NCI-H526 (cell line): ENCODE measurements around the gene ATAD3A.
A peak's percentile ranks its signal among the peaks of the same experiment; 100 is the strongest.
"Not testable (repeated sequence)": the region's sequence is repeated elsewhere in the genome, so short reads cannot be mapped to it uniquely, and the experiment has no call there.

Experiments
- DNase-seq, 2 experiments: peaks; one replicate each; lab custom pipeline; 2025; lab: John Stamatoyannopoulos, UW

The ATAD3A gene

DNA sequence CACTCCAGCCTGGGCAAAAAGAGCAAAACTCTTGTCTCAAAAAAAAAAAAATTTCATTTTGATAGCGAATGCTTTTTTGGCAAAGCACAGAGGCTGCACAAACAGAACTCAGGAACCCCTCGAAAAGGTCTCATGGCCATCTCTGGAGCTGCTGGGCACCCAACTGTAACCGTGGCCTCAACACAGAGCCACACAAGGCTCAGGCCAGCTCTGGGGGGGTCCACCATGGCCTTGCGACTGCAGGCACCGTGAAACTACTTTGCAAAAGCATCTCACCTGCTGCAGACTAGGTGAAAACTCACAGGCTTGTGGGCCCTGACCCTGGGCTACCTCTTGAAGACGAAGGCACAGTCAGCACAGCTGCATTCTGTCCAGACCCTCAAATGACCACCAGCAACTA is 44.5 kb downstream of the ATAD3A start:
- no peak for DNase-seq

DNA sequence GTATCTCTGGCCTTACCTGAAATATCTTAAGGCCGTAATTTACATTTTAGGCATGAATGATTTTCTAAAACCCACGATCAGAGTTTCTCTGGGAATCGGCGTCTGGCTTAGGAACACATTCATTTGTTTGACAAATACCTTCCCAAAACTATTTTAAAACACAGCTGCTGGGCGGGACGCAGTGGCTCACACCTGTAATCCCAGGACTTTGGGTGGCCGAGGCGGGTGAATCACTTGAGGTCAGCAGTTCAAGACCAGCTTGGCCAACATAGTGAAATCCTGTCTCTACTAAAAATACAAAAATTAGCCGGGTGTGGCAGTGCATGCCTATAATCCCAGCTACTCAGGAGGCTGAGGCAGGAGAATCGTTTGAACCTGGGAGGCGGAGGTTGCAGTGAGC is 45.0 kb downstream of the ATAD3A start:
- not testable (repeated sequence) for DNase-seq

DNA sequence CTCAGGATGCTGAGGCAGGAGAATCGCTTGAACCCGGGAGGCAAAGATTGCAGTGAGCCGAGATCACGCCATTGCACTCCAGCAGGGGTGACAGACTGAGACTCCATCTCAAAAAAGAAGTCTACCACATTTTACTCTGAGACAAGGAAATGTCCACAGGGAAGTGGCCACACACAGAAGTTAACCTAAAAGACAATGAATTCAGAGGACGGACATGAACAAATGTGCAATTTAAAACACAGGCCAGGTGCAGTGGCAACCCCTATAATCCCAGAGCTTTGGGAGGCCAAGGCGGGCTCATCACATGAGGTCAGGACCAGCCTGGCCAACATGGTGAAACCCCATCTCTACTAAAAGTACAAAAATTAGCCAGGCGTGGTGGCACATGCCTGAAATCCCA is 45.7 kb downstream of the ATAD3A start:
- not testable (repeated sequence) for DNase-seq

DNA sequence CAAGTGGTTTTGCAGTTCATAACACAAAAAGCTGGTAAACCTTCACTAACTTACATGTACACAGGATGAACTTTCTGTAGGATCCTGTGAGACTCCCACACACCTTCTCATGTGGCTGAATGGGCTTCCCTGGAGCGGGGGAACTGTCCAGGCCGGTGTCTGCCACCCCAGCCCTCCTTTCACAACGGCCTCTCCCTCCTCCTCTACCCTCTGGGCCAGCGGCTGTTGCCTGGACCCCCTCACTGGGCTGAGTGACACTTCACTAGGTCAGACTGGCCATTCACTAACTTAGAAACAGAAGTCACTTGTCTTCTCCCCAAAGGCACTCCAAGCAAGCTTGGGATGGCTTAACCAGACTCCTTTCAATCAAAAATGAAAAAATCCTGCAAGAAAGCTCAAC is 46.6 kb downstream of the ATAD3A start:
- no peak for DNase-seq

DNA sequence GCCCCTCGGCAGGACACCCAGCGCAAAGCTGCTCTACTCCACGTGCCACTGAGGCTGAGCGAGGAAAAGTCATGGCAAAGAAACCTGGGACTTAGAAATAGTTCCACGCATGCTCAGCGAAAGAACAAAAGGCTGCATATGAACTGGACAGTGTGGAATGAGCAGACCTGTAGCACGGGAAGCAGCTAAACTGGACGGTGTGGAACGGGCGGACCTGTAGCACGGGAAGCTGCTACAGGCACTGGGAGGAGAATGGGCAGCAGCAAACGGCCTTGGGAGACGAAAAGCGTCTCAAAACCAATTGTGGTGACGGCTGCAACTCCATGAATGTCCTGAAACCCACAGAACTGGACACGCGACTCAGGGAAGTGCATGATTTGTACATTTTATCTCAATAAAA is 47.1 kb downstream of the ATAD3A start:
- DNase-seq, result no peak

DNA sequence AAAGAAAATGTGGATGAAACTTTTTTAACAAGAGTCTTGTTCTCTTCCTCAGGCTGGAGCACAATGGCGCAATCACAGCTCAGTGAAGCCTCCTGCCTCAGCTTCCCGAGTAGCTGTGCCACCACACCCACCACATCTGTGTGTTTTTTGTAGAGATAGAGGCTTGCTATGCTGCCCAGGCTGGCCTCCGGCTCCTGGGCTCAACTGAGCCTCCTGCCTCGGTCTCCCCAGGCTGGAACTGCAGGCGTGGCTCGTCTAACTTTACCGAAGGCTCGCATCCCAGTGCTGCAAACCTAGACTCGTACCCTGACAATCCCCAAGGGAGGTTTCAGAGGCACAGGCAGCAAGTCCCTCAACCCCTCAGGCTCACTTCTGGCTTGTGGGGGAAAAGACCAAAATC is 48.2 kb downstream of the ATAD3A start:
- no peak for DNase-seq

DNA sequence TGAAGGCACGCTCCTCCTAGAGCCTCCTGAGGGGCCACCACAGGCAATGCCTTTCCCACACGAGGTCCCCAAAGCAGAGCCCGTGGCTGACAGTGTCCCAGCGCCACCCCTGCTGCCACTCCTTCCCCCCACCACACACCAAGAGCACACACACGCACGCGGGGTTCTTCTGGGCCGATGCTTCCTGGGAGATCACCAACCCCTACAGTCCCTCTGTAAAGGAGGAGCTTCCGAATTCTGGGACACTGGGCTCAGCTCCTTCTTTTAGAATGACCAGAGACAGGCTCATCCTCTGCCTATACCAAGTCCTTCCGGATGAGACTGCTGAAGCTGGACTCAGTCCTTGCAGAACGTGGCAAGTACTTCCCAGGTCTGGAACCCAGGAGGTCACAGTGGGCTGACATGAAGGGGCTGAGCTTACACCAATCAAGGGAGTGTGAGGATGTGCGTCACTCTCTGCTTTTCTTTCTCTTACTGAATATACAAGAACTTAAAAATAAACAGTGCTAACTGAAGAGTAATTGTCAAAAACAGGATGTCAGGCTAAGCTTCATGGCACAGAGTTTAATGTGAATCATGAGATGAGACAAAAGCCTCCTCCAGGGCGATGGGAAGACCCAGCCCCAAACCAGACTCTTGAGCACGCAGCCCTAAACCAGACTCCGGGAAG is 50.0 kb downstream of the ATAD3A start:
- DNase-seq, result no peak

DNA sequence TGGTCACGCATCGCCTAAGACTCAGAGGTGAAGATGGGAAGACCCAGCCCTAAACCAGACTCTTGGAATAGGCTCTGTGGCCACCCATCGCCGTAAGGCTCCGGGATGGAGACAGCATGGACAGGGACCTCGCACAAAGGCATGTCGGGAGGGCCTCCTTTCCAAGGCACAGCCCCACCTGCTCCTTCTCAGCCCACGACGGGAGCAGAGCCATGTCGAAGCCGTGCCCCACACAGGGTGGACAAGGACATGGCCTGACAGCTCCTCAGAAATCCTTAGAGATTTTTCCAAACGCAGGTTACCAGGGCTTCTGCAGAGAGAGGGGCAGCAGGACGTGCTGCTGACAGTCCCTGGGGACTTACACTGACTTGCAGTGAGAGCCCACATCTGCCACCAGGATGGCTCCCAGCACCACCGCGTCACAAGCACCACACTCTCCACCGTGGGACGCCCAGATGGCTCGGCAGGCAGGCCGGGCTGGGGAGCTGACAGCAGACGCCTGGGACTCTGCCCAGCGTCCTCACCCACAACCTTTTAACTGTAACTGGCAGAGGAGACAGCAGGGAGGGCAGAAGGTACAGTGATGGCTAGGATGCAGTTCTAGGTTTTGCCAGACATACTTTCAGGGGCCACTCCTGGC is 50.7 kb downstream of the ATAD3A start:
- DNase-seq, result no peak

DNA sequence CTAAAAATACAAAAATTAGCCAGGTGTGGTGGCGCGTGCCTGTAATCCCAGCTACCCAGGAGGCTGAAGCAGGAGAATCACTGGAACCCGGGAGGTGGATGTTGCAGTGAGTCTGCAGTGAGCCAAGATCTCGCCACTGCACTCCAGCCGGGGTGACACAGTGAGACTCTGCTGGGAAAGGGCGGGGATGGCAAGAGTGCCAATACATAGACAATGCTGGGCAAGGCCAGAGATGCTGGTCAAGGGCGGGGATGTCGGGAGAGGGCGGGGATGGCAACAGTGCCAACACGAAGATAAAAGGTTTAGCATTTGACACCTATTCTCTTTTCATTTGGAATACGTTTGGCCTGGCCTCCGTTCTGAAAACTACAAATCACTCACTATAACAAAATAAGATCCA is 51.7 kb downstream of the ATAD3A start:
- no peak for DNase-seq

DNA sequence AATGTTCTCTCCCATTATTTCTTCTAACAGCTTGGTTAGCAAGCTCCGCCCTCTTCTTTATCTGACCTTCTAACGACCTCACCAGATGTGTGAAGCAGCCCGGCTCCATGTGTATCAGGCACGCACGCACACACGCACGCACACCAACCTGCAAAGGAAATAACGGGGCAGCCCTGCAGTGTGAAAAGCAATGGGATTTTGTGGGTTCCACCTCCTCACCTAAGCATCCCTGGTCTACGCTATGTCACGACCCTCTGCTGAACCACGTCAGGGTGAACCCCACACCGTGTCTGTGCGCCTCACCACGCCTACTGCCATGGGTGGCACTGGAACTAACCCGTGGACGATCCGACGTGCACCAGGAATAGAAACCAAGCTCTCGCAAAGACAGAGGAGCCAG is 52.3 kb downstream of the ATAD3A start:
- no peak for DNase-seq

DNA sequence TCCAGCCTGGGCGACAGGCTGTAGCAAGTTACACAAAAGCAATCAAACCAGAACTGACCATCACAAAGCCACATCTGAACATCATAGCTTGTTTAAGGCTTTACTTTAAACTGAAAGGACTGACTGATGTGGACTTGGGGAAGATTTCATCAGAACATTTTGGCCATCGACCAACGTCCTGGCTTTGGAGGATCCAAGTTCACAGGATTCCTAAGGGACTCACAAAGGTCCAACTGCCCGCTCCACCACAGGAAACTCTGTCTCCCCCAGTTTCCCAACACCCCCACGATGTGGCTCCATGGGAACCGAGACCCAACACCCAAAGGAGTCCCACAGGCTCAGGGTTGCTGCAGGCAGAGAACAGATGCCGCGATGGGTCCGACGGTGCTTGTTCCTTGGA is 53.4 kb downstream of the ATAD3A start:
- DNase-seq, result no peak

DNA sequence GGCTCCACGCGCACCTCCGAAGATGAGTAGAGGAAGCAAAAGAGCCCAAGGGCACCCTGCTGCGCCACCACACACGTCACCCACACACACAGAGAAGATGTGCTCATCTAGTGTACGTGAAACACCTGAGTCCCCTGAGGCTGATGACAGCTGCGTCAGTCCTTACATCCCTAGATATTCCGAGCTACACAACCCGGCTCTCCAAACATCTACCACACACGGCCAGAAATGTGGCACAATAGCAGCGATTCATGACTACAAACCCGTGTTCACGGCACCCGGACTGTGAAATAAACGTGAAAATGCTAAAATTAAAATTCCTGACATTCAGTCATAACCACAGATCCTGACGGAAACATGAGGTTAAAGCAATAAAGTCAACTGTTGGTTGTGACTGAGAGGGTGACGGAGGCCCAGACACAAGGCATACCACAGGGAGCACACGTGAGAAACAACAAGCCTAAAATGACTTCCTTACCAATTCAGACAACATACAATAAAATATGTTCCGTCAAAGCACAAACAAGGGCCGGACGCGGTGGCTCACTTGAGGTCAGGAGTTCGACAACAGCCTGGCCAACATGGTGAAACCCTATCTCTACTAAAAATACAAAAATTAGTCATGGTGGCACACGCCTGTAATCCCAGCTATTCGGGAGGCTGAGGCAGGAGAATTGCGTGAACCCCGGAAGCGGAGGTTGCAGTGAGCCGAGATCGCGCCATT is 55.4 kb downstream of the ATAD3A start:
- DNase-seq, result no peak

DNA sequence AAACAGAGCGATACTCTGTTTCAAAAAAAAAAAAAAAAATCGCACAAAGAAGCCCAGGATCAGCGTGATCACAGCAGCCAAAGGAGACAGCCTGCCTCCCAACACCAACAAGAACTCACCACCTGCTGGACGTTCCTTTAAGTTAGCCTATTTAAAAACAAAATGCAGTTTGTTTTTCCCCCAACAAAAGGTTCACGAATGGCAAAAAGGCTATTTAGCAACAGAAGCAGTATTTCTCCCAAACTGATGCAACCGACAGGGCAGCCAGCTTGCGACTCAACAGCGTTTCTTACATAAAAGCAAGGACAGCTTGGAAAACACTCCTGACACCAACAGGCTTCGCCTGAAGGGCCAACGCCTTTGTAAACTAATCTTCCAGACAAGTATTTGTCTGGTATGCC is 55.9 kb downstream of the ATAD3A start:
- no peak for DNase-seq

DNA sequence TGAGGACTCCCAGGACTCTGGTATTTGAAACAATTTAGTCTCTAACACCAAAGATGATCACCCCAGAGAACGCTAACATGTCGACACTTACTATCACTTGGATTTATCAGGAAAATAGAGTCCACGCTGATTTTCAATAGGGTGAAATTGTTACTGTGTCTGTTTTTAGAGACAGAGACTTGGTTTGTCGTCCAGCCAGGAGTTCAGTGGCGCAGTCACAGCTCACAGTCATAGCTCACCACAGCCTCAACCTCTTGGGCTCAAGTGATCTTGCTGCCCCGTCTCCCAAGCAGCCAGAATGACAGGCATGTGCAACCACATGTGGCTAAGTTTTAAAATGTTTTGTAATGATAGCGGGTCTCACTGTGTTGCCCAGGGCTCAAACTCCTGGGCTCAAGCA is 57.4 kb downstream of the ATAD3A start:
- no peak for DNase-seq

DNA sequence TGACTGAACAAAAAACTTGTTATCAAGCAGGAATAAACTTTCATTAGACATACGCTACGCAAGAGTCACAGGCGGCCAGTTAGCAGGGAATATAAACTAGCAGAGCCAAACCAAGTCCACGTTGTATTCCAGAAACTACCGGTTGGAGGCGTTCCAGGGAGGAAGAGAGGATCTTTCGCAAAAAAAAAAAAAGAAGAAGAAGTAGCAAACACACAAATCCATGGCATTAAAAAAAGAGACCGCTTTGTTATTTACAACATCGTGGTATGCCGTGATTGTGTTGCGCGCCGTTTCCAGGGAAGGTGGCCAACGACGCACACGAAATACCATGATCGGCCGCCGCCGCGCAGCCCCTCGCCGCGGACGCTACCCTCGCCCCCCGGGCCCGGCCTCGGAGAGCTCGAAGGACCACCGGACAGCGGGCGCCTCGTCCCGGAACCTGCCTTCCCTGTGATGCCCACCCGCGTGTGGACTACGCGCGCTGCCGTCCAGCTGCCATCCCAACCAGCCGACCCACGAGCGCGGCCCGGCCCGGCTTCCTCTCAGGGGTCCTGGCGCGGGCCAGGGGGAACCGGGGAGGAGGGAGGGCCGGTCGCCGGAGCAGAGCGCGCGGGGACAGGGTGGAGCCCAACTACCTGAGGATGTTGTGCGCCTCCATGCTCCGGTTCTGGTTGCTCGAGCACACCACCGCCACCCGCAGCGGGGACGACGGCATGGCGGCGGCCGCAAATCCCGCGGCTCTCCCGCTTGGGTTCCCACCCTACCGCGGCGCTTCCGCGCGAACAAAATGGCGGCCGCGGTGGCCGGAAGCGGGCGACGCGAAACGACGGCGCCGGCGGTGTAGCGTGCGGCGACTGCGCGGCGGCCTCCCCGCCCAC is 62.1 kb downstream of the ATAD3A start:
- peak in 1 of 2 experiments; percentile 83 for DNase-seq

DNA sequence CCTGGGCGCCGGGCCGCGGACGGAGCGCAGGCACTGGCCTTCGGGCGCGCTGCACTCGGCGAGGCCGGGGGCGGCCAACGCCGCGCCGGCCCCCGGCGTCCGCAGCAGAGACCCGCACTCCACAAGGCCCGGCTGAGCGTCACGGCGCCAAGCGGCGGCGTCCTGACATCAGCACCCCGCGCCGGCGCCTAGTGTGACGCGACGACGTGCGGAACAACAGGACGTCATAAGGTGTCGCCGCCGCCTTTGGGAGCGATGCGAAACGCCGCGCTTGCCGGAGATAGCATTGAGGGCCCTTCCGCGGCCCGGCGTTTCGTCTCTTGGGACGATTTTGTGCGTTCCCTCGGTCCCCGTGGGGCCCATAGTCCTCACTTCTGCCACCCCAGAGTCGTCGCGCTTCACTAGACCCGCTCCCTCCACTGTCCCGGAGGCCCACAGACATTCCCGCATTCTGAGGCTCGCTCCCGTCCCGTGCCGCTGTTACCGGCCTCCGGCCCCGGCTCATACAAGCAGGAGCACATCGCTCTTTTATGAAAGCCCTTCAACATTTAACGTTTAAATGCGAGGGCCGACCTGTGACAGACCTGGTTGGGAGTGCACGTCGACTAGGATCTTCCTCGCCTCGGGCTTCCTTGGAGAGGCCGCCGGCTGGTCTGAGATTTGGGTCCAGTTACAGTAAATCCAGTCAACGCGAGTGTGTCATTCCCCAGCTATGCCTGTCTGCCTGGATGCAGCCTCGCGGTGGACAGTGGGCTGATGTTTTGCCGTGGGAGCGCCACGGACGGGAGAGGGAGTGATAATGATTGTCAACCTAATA is 63.0 kb downstream of the ATAD3A start, which contains the start of gene SSU72:
Gene SSU72 (minus strand): TSS at position 143 of the 817 bp plus-strand sequence. CDS start 306 bp downstream, outside the sequence.
- peak; percentile 83 to 94 for DNase-seq

DNA sequence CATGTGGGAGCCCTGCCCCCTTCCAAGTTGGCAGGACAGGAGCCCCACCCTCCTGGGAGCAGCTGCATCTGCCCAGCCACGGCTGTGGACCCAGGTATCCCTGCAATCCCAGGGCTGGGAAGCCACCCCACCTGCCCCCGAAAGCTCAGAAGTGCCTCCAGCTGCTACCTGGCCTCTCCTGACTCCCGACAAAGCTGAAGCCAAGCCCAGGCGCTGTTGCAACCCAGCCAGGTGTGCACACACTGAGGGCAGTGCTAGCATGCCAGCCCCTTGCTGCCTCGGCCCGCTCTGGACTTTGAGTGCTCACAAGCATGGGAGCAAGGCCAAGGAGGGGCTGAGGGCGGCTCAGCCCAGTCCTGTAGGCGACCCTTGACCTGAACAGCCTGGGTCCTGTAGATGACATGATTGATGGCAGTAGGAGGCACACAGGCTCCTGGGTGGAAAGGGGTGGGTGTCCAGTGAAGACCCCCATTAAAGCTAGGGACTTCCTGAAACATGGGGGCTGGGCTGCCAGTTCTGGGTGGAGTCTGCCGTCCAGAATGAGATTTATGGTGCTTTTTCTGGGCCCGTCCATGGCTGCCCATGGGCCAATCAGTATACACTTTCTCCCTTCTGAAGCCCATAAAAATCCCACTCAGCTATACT is 65.5 kb downstream of the ATAD3A start:
- DNase-seq, result no peak

DNA sequence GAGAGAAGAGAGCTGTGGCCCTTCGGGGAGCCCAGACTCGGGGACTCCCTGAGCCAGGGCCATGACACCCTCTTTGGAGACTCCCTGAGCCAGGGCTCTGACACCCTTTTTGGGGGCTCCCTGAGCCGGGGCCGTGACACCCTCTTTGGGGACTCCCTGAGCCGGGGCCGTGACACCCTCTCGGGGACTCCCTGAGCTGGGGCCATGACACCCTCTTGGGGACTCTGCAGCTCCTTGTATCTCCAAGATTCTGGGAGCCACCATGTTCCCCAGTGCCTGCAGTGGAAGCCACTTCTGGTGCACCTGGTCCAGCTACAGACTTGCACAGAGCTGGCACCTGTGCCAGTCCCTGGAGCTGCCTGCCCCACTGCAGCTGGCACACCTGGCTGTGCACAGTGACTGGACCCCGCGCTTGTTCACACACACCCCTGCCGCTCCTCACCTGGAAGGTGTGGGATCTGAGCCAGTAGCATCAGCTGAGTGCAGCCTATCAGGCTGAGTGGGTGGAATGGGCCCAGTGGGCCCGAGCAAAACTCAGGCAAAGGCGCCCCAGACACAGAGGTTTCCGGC is 66.5 kb downstream of the ATAD3A start:
- DNase-seq, result no peak

DNA sequence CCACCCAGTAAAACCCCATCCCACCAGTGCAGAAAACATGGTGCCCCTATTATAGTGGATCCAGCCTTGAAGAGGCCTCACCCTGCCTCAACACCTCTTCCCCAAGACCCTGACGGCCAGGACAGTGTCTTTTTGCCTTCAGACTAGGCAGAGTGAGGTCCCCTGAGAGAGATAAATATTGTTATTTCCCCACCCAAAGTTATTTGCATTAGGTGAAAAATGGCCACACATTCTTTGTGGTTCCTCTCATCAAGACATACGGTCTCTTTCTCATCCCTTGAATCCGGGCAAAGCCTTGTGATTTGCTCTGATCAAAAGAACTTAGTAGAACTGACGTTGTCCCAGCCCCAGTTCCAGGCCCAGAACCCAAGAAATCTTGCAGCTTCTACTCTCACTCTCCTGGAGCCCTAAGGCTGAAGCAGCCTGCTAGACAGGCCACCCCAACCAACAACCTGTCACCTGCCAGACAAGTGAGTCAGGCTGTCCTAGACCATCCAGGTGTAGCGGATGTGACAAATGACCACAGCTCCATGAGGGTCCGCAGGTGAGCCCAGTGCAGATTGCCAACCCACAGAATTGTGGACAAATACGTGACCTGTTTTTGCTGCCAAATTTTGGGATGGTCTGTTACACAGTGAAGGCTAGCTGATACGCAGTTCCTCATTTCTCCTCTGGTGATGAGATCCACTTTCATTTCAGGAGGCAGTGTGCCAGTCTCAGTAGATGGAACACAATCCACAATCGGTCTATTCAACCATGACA is 70.8 kb downstream of the ATAD3A start:
- no peak for DNase-seq
